ENCODE data around the gene HORMAD2. TPM values are rescaled to one million over a fixed set of nuclear protein-coding genes. Genes with fewer than 3 reads are reported as not detected.

Gene HORMAD2
- polyA plus RNA-seq, 2 of the 4 experiments (the other 2 are of a cell fraction) = not detected

DNA sequence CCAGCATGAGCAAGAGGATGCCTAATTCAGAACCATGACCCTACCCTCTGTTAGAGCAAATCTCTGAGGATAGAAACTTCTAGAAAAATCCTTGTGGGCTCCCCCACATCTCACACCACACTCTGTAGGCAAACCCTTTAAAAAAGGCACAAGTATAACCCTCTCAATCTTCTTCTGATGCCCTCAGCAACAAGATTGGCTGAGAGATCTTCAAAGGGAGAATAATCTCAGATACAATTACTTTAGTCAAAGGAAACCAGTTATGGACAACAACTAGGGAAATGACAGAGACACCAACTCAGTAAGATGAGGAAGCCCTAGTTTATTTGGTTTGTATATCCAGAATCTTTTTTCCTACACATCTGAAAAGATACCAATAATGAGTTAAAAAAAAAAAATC is 117.1 kb downstream of the HORMAD2 start:
- peaks cover 8% of the 10 kb centered on the region; the same call in 2 of the 3 replicates for H3K9me3 ChIP-seq
- POLR2A ChIA-PET = interaction anchor here (1.1 to 2.7 kb wide), 4 partner anchors 9 to 226 kb away, joined by 3 to 47 read pairs (median 12); no protein-coding TSS in a partner anchor
- H3K4me2 ChIP-seq = peak overlapping the region; percentile 62
- H3K4me1 ChIP-seq = peaks cover 60% of the 10 kb centered on the region
- CTCF ChIA-PET = interaction anchor here (0.6 to 1.7 kb wide), 3 partner anchors 58 to 192 kb away, joined by 3 to 7 read pairs (median 5); no protein-coding TSS in a partner anchor
- TF ChIP-seq SREBF2 (IDR thresholded peaks at IDR 0.05) (no peak), ZNF302 (CRISPR knock-in tag; IDR thresholded peaks at IDR 0.05) (no peak; the same call in 1 of the 2 replicates), RAD21 (conservative IDR thresholded peaks at IDR 0.05 in 1 of 2, IDR thresholded peaks at IDR 0.05 in 1 of 2) (no peak), FOSL2 (IDR thresholded peaks at IDR 0.05) (no peak), FOSL2 (CRISPR knock-in tag; IDR thresholded peaks at IDR 0.05) (no peak), FOXS1 (CRISPR knock-in tag; IDR thresholded peaks at IDR 0.05) (no peak), ZC3H11A (IDR thresholded peaks at IDR 0.05) (no peak), RARB (CRISPR knock-in tag; IDR thresholded peaks at IDR 0.05) (peak; percentile 77), HOXB13 (CRISPR knock-in tag; IDR thresholded peaks at IDR 0.05; ENCODE audit: low read depth) (0 out of 2 replicates have a peak, but pooled peaks have one; percentile 24), TP53 (CRISPR knock-in tag; IDR thresholded peaks at IDR 0.05) (0 out of 2 replicates have a peak, but pooled peaks have one; percentile 3), TFCP2L1 (CRISPR knock-in tag; IDR thresholded peaks at IDR 0.05) (peak; percentile 46; the same call in 1 of the 2 replicates), FOSB (CRISPR knock-in tag; IDR thresholded peaks at IDR 0.05) (peak; percentile 52; the same call in 1 of the 2 replicates), RCOR1 (IDR thresholded peaks at IDR 0.05; ENCODE audit: low read depth, low read length) (no peak), HOXA7 (CRISPR knock-in tag; IDR thresholded peaks at IDR 0.05) (peak; percentile 58; the same call in 1 of the 2 replicates)
- TF ChIP-seq, protein P1, sequence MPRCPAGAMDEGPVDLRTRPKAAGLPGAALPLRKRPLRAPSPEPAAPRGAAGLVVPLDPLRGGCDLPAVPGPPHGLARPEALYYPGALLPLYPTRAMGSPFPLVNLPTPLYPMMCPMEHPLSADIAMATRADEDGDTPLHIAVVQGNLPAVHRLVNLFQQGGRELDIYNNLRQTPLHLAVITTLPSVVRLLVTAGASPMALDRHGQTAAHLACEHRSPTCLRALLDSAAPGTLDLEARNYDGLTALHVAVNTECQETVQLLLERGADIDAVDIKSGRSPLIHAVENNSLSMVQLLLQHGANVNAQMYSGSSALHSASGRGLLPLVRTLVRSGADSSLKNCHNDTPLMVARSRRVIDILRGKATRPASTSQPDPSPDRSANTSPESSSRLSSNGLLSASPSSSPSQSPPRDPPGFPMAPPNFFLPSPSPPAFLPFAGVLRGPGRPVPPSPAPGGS (IDR thresholded peaks at IDR 0.05) = no peak; the same call in 2 of the 3 replicates
- no peak for DNase-seq (ENCODE audit: low read depth in 1 of 2, low spot score in 1 of 2)
- no peak overlapping the region for H3K4me3 ChIP-seq
- ATAC-seq = no peak
- peak overlapping the region; percentile 95 to 100 for H3K27ac ChIP-seq
- no peak for FAIRE-seq

DNA sequence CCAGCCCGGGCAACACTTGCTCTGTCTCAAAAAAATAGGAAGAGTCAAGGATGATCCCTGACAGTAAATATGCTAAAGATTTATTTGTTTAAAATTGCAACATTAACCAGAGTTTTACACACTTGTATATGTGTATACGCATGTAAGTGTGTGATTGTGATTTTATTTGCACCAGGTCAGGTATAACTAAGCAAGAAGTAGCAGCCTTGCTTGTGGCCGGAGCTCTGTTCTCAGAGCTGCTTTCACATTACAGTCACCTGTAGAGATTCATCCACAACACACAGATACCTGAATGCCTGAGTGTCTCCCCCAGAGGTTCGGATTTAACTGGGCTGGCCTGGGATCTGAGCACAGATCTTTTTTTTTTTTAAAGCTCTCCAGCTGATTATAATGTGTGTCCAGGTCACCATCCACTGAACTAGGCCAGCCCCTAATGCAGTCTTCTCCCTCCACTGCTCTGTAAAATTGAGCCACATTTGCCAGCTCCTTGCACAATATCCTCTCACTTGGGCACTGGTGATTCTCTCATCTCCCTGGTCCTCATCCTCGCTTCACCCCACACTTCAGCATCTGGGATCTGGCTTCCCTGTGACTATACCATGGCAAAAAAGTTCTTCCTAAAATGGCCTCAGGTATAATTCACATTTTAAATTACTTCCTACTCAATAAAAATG is 118.0 kb downstream of the HORMAD2 start:
- Histone ChIP-seq H3K27ac (peak overlapping the region; percentile 95 to 100), H3K4me1 (peaks cover 57% of the 10 kb centered on the region), H3K4me2 (peak overlapping the region; percentile 62), H3K4me3 (no peak overlapping the region), H3K9me3 (peaks cover 9% of the 10 kb centered on the region; the same call in 2 of the 3 replicates)
- 85% methylated on average over 5 of the region's 5 CpGs for WGBS (ENCODE audit: missing lambda C conversion rate)
- TF ChIP-seq MYC (IDR thresholded peaks at IDR 0.05; ENCODE audit: borderline replicate concordance, low read length) (no peak), NR3C1 (IDR thresholded peaks at IDR 0.05) (no peak), ESRRA (IDR thresholded peaks at IDR 0.05; ENCODE audit: borderline replicate concordance, low read length) (no peak), RAD21 (conservative IDR thresholded peaks at IDR 0.05 in 1 of 2, IDR thresholded peaks at IDR 0.05 in 1 of 2) (no peak), EP300 (IDR thresholded peaks at IDR 0.05) (no peak), TP53 (CRISPR knock-in tag; IDR thresholded peaks at IDR 0.05) (no peak), FOSB (CRISPR knock-in tag; IDR thresholded peaks at IDR 0.05) (no peak; the same call in 1 of the 2 replicates), JUNB (IDR thresholded peaks at IDR 0.05) (no peak), CEBPB (IDR thresholded peaks at IDR 0.05) (0 out of 4 replicates have a peak, but pooled peaks of 1 of the 2 experiments have one; percentile 10), HOXA7 (CRISPR knock-in tag; IDR thresholded peaks at IDR 0.05) (peak; percentile 53; the same call in 1 of the 2 replicates), RCOR1 (IDR thresholded peaks at IDR 0.05; ENCODE audit: low read depth, low read length) (no peak), RARB (CRISPR knock-in tag; IDR thresholded peaks at IDR 0.05) (no peak), ZSCAN20 (CRISPR knock-in tag; IDR thresholded peaks at IDR 0.05) (no peak; the same call in 1 of the 2 replicates), FOXS1 (CRISPR knock-in tag; IDR thresholded peaks at IDR 0.05) (0 out of 2 replicates have a peak, but pooled peaks have one; percentile 6), ZC3H11A (IDR thresholded peaks at IDR 0.05) (no peak), SMC3 (IDR thresholded peaks at IDR 0.05) (no peak)
- TF ChIP-seq, protein P2, sequence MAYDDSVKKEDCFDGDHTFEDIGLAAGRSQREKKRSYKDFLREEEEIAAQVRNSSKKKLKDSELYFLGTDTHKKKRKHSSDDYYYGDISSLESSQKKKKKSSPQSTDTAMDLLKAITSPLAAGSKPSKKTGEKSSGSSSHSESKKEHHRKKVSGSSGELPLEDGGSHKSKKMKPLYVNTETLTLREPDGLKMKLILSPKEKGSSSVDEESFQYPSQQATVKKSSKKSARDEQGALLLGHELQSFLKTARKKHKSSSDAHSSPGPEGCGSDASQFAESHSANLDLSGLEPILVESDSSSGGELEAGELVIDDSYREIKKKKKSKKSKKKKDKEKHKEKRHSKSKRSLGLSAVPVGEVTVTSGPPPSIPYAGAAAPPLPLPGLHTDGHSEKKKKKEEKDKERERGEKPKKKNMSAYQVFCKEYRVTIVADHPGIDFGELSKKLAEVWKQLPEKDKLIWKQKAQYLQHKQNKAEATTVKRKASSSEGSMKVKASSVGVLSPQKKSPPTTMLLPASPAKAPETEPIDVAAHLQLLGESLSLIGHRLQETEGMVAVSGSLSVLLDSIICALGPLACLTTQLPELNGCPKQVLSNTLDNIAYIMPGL (CRISPR knock-in tag; IDR thresholded peaks at IDR 0.05; ENCODE audit: borderline replicate concordance) = peak; percentile 12; the same call in 1 of the 2 replicates
- TF ChIP-seq, protein P3, sequence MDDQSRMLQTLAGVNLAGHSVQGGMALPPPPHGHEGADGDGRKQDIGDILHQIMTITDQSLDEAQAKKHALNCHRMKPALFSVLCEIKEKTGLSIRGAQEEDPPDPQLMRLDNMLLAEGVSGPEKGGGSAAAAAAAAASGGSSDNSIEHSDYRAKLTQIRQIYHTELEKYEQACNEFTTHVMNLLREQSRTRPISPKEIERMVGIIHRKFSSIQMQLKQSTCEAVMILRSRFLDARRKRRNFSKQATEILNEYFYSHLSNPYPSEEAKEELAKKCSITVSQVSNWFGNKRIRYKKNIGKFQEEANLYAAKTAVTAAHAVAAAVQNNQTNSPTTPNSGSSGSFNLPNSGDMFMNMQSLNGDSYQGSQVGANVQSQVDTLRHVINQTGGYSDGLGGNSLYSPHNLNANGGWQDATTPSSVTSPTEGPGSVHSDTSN (IDR thresholded peaks at IDR 0.05) = no peak
- FAIRE-seq (no peak), ATAC-seq (no peak), DNase-seq (ENCODE audit: low read depth in 1 of 2, low spot score in 1 of 2) (no peak)
- ChIA-PET POLR2A (no interaction called here), CTCF (interaction anchor here (0.6 to 1.7 kb wide), 4 partner anchors 57 to 90 kb away, joined by 3 to 7 read pairs (median 4); no protein-coding TSS in a partner anchor)

Data from A549 (cell line).